ENCODE results near the gene PPFIA2.

Gene PPFIA2

GRCh38 chr12:81417056-81417455 is 342.1 kb downstream of the PPFIA2 start:
- Histone ChIP-seq H2AFZ (ENCODE audit: low read depth) (no peak overlapping the region), H3K27ac (no peak overlapping the region), H3K27me3 (ENCODE audit: insufficient read depth, low read depth) (no peaks in the 10 kb centered on the region), H3K36me3 (ENCODE audit: insufficient read depth) (no peaks in the 10 kb centered on the region), H3K4me3 (IDR thresholded peaks at IDR 0.05; ENCODE audit: insufficient read depth, low read depth, low read length) (no peak overlapping the region), H4K20me1 (ENCODE audit: insufficient read depth) (no peaks in the 10 kb centered on the region), H3K4me2 (no peak overlapping the region), H3K9ac (no peak overlapping the region), H3K79me2 (ENCODE audit: insufficient read depth, low read depth) (no peaks in the 10 kb centered on the region), H3K4me1 (ENCODE audit: low read depth, poor library complexity, severe bottlenecking) (no peaks in the 10 kb centered on the region)
- TF ChIP-seq, protein P1, sequence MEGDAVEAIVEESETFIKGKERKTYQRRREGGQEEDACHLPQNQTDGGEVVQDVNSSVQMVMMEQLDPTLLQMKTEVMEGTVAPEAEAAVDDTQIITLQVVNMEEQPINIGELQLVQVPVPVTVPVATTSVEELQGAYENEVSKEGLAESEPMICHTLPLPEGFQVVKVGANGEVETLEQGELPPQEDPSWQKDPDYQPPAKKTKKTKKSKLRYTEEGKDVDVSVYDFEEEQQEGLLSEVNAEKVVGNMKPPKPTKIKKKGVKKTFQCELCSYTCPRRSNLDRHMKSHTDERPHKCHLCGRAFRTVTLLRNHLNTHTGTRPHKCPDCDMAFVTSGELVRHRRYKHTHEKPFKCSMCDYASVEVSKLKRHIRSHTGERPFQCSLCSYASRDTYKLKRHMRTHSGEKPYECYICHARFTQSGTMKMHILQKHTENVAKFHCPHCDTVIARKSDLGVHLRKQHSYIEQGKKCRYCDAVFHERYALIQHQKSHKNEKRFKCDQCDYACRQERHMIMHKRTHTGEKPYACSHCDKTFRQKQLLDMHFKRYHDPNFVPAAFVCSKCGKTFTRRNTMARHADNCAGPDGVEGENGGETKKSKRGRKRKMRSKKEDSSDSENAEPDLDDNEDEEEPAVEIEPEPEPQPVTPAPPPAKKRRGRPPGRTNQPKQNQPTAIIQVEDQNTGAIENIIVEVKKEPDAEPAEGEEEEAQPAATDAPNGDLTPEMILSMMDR (conservative IDR thresholded peaks at IDR 0.05; ENCODE audit: low read depth, low read length), result no peak

GRCh38 chr12:81416571-81416970 is 342.6 kb downstream of the PPFIA2 start:
- Histone ChIP-seq H3K27me3 (ENCODE audit: insufficient read depth, low read depth) (no peaks in the 10 kb centered on the region), H4K20me1 (ENCODE audit: insufficient read depth) (no peaks in the 10 kb centered on the region), H3K4me2 (no peak overlapping the region), H3K9ac (no peak overlapping the region), H3K4me3 (IDR thresholded peaks at IDR 0.05; ENCODE audit: insufficient read depth, low read depth, low read length) (no peak overlapping the region), H2AFZ (ENCODE audit: low read depth) (no peak overlapping the region), H3K4me1 (ENCODE audit: low read depth, poor library complexity, severe bottlenecking) (no peaks in the 10 kb centered on the region), H3K27ac (no peak overlapping the region), H3K79me2 (ENCODE audit: insufficient read depth, low read depth) (no peaks in the 10 kb centered on the region), H3K36me3 (ENCODE audit: insufficient read depth) (no peaks in the 10 kb centered on the region)
- TF ChIP-seq, protein P1 (conservative IDR thresholded peaks at IDR 0.05; ENCODE audit: low read depth, low read length), result no peak

GRCh38 chr12:81414441-81414840 is 344.7 kb downstream of the PPFIA2 start:
- no peaks in the 10 kb centered on the region for H3K4me1 ChIP-seq (ENCODE audit: low read depth, poor library complexity, severe bottlenecking)
- H3K27me3 ChIP-seq (ENCODE audit: insufficient read depth, low read depth), result no peaks in the 10 kb centered on the region
- no peak overlapping the region for H3K9ac ChIP-seq
- no peaks in the 10 kb centered on the region for H3K36me3 ChIP-seq (ENCODE audit: insufficient read depth)
- no peaks in the 10 kb centered on the region for H4K20me1 ChIP-seq (ENCODE audit: insufficient read depth)
- H3K4me3 ChIP-seq (IDR thresholded peaks at IDR 0.05; ENCODE audit: insufficient read depth, low read depth, low read length), result no peak overlapping the region
- H3K79me2 ChIP-seq (ENCODE audit: insufficient read depth, low read depth), result no peaks in the 10 kb centered on the region
- no peak overlapping the region for H3K27ac ChIP-seq
- H2AFZ ChIP-seq (ENCODE audit: low read depth), result no peak overlapping the region
- TF ChIP-seq, protein P1 (conservative IDR thresholded peaks at IDR 0.05; ENCODE audit: low read depth, low read length), result no peak
- no peak overlapping the region for H3K4me2 ChIP-seq

DNA sequence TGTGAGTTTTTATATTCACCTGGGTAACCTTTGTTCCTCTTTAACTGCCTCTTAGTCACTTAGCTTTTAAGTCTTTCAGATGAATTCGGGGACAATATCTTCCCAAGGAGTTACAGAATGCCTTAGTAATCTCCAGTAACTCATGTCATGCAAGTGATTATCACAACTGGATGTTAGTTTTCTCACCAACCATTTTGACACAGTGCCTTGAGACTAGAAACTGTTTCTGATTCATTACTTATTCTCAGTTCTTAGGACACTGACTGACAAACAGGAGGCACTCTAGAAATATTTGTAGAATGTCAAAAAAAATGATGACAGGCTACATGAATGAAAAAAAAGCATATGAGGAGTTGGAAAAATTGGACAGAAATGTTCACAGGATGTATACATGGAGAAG is 346.2 kb downstream of the PPFIA2 start:
- TF ChIP-seq, protein P1 (conservative IDR thresholded peaks at IDR 0.05; ENCODE audit: low read depth, low read length), result no peak
- H3K4me1 ChIP-seq (ENCODE audit: low read depth, poor library complexity, severe bottlenecking), result no peaks in the 10 kb centered on the region
- no peak overlapping the region for H3K9ac ChIP-seq
- no peak overlapping the region for H3K27ac ChIP-seq
- no peak overlapping the region for H2AFZ ChIP-seq (ENCODE audit: low read depth)
- H3K79me2 ChIP-seq (ENCODE audit: insufficient read depth, low read depth), result no peaks in the 10 kb centered on the region
- no peak overlapping the region for H3K4me3 ChIP-seq (IDR thresholded peaks at IDR 0.05; ENCODE audit: insufficient read depth, low read depth, low read length)
- no peaks in the 10 kb centered on the region for H3K27me3 ChIP-seq (ENCODE audit: insufficient read depth, low read depth)
- H4K20me1 ChIP-seq (ENCODE audit: insufficient read depth), result no peaks in the 10 kb centered on the region
- H3K4me2 ChIP-seq, result no peak overlapping the region
- no peaks in the 10 kb centered on the region for H3K36me3 ChIP-seq (ENCODE audit: insufficient read depth)
